ENCODE results near the gene SMAD9. TPM values are rescaled to one million over a fixed set of nuclear protein-coding genes. Genes with fewer than 3 reads are reported as not detected.

The SMAD9 gene
- total and polyA plus RNA-seq, 2 of the 4 experiments (the other 2 are of a cell fraction) = 3.2 to 4.8 TPM

- ChIA-PET POLR2A (ENCODE audit: unreplicated experiment) (no interaction called here), CTCF (no interaction called here)
- Histone ChIP-seq H3K9me1 (ENCODE audit: insufficient read depth, low read length) (peaks cover 4% of the 10 kb centered on the region; the same call in 1 of the 2 replicates), H2BK5ac (ENCODE audit: low read depth, low read length, poor library complexity, severe bottlenecking) (no peak overlapping the region), H3K27ac (ENCODE audit: insufficient read depth, low read length) (no peak overlapping the region), H3K4me3 (ENCODE audit: insufficient read depth, low read depth, low read length) (no peak overlapping the region), H3K27me3 (ENCODE audit: control insufficient read depth, insufficient read depth, low read length) (no peaks in the 10 kb centered on the region), H2BK20ac (ENCODE audit: low read depth, low read length) (no peak overlapping the region), H4K91ac (ENCODE audit: insufficient read depth, low read depth, low read length) (no peak overlapping the region), H3K36me3 (ENCODE audit: control insufficient read depth, insufficient read depth, low read length) (peaks cover 2% of the 10 kb centered on the region), H3K4me1 (ENCODE audit: control insufficient read depth, insufficient read depth, low read length) (peaks cover 8% of the 10 kb centered on the region), H2AK5ac (ENCODE audit: low read depth, low read length) (peak overlapping the region; percentile 16; the same call in 1 of the 2 replicates), H2AK9ac (replicated peaks; ENCODE audit: low read depth, low read length, poor library complexity) (peak overlapping the region; percentile 61), H3K14ac (replicated peaks; ENCODE audit: low read depth, low read length) (no peak overlapping the region), H3K4me2 (ENCODE audit: low read depth, low read length) (no peak overlapping the region), H2BK120ac (ENCODE audit: low read depth, low read length) (no peak overlapping the region), H3K23ac (ENCODE audit: low read depth, low read length) (no peak overlapping the region), H3K9me3 (ENCODE audit: control insufficient read depth, insufficient read depth, low read length) (no peaks in the 10 kb centered on the region), H3K79me1 (ENCODE audit: low read depth in 1 of 2, low read length in 2 of 2) (peaks cover 18 to 67% of the 10 kb centered on the region in 2 experiments), H2AFZ (replicated peaks; ENCODE audit: low read length, poor library complexity) (no peak overlapping the region), H3K9ac (ENCODE audit: low read depth, low read length) (no peak overlapping the region), H4K20me1 (ENCODE audit: insufficient read depth, low read length) (no peaks in the 10 kb centered on the region), H4K8ac (ENCODE audit: low read depth in 2 of 2, low read length in 2 of 2) (no peak overlapping the region), H3K56ac (ENCODE audit: extremely low read depth, insufficient read depth, low read length) (no peak overlapping the region), H3K18ac (ENCODE audit: low read depth, low read length) (no peak overlapping the region), H3K4ac (ENCODE audit: low read depth, low read length) (peak overlapping the region; percentile 27; the same call in 1 of the 2 replicates), H2BK15ac (ENCODE audit: low read depth, low read length) (no peak overlapping the region), H4K5ac (ENCODE audit: low read depth, low read length) (no peak overlapping the region)
- intact Hi-C loops (cut with micrococcal nuclease) = no loop called here
- 84% methylated on average over 3 of the region's 4 CpGs; no CpG with 5 or more reads in 1 of the 2 experiments for WGBS, 2 experiments (ENCODE audit: extremely low coverage in 2 of 2, insufficient read length in 1 of 2)
- DNase-seq (no peak), ATAC-seq (ENCODE audit: low read depth) (no peak)
- BruUV-seq (replicated peaks) = no TSS peak
- TF ChIP-seq MAFK (IDR thresholded peaks at IDR 0.05; ENCODE audit: low read depth, low read length) (no peak), POLR2A (IDR thresholded peaks at IDR 0.05; ENCODE audit: low read depth, low read length) (no peak), BHLHE40 (IDR thresholded peaks at IDR 0.05; ENCODE audit: low read depth, low read length) (no peak), FOS (IDR thresholded peaks at IDR 0.05; ENCODE audit: low read depth, low read length) (no peak), RCOR1 (IDR thresholded peaks at IDR 0.05; ENCODE audit: insufficient replicate concordance, low read length) (no peak), MAZ (IDR thresholded peaks at IDR 0.05; ENCODE audit: borderline replicate concordance, low read depth, low read length) (no peak), NFE2L2 (IDR thresholded peaks at IDR 0.05; ENCODE audit: low read depth, low read length) (no peak), CTCF (conservative IDR thresholded peaks at IDR 0.05; ENCODE audit: low read depth, low read length) (no peak), SMC3 (IDR thresholded peaks at IDR 0.05; ENCODE audit: low read depth, low read length) (no peak), CHD1 (IDR thresholded peaks at IDR 0.05; ENCODE audit: low read depth, low read length) (no peak), RAD21 (IDR thresholded peaks at IDR 0.05; ENCODE audit: low read length) (no peak), RFX5 (IDR thresholded peaks at IDR 0.05; ENCODE audit: low read depth, low read length) (no peak), USF2 (IDR thresholded peaks at IDR 0.05; ENCODE audit: low read depth, low read length) (no peak)
- dilution Hi-C loops (cut with HindIII; ENCODE audit: low sequenced_read_pairs, unreplicated experiment) = no loop called here
- in situ Hi-C loops (cut with MboI; ENCODE audit: low sequenced_read_pairs) = no loop called here
These were observed 12.8 kb downstream of the SMAD9 start for GRCh38 chr13:36907266-36907665.
